Measurements from ENCODE around the gene BSND.

GRCh38 chr1:55007625-55008024, 8.9 kb downstream of the BSND start:
- no peak for TF ChIP-seq ARNT (IDR thresholded peaks at IDR 0.05)
- no peak for TF ChIP-seq SUZ12 (IDR thresholded peaks at IDR 0.05)
- no peak for TF ChIP-seq SP1 (IDR thresholded peaks at IDR 0.05)
- TF ChIP-seq FOXM1 (IDR thresholded peaks at IDR 0.05; ENCODE audit: borderline replicate concordance), result no peak
- TF ChIP-seq BHLHE40 (IDR thresholded peaks at IDR 0.05; ENCODE audit: borderline replicate concordance), result no peak
